ENCODE results near the gene KCNK3.

Gene KCNK3

DNA sequence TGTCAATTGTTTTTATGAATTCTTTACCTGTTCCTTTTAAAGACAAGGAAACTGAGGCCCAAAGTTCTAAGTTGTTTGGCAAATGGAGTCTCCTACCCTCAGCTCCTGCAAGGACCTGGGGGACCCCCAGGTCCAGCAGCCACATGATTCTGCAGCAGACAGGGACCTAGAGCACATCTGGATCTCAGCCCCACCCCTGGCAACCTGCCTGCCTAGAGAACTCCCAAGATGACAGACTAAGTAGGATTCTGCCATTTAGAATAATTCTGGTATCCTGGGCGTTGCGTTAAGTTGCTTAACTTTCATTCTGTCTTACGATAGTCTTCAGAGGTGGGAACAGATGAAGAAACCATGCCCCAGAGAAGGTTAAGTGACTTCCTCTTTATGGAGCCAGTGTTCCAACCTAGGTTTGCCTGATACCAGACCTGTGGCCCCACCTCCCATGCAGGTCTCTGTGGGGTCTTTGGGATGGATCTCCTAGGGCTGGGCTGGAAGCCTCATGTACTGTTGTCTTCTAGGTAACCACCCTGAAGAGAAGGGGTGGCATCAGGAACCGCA lies 87.8 kb downstream of the KCNK3 start:
- Mint-ChIP-seq H3K4me1 (ENCODE audit: low read depth) (peaks cover 6% of the 10 kb centered on the region), H3K9me3 (peaks cover 9% of the 10 kb centered on the region), H3K36me3 (ENCODE audit: low read depth) (peaks cover 67% of the 10 kb centered on the region), H3K4me3 (no peak overlapping the region), H3K27me3 (no peaks in the 10 kb centered on the region), H3K27ac (no peak overlapping the region)
- intact Hi-C loops (cut with micrococcal nuclease) = no loop called here

Measured in dendritic cell treated with granulocyte-macrophage colony-stimulating factor and Interleukin-4, amounts not matched to agents 40 ng/mL and 50 ng/mL, for 4 days (primary cell).